Measurements from ENCODE around the gene ZNF358.
"Not testable (repeated sequence)": the region's sequence is repeated elsewhere in the genome, so short reads cannot be mapped to it uniquely, and the experiment has no call there.

GRCh38 chr19:7538990-7539389, 23.1 kb downstream of the ZNF358 start:
- TF ChIP-seq, protein P1, sequence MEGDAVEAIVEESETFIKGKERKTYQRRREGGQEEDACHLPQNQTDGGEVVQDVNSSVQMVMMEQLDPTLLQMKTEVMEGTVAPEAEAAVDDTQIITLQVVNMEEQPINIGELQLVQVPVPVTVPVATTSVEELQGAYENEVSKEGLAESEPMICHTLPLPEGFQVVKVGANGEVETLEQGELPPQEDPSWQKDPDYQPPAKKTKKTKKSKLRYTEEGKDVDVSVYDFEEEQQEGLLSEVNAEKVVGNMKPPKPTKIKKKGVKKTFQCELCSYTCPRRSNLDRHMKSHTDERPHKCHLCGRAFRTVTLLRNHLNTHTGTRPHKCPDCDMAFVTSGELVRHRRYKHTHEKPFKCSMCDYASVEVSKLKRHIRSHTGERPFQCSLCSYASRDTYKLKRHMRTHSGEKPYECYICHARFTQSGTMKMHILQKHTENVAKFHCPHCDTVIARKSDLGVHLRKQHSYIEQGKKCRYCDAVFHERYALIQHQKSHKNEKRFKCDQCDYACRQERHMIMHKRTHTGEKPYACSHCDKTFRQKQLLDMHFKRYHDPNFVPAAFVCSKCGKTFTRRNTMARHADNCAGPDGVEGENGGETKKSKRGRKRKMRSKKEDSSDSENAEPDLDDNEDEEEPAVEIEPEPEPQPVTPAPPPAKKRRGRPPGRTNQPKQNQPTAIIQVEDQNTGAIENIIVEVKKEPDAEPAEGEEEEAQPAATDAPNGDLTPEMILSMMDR (conservative IDR thresholded peaks at IDR 0.05 in 1 of 2, IDR thresholded peaks at IDR 0.05 in 1 of 2; ENCODE audit: low read depth in 1 of 2, low read length in 2 of 2): not testable (repeated sequence)
- not testable (repeated sequence) for TF ChIP-seq EZH2 (IDR thresholded peaks at IDR 0.05; ENCODE audit: low read length, missing control alignments)

All from fibroblast of lung (primary cell).